NCI-H1048 (cell line): ENCODE measurements around the gene ADAM15.

Source experiments
- DNase-seq: peaks from one replicate; lab custom pipeline; 2025; lab: John Stamatoyannopoulos, UW

ADAM15 gene

GRCh38 chr1:155086856-155087535 is 35.9 kb downstream of the ADAM15 start:
- no peak for DNase-seq

DNA sequence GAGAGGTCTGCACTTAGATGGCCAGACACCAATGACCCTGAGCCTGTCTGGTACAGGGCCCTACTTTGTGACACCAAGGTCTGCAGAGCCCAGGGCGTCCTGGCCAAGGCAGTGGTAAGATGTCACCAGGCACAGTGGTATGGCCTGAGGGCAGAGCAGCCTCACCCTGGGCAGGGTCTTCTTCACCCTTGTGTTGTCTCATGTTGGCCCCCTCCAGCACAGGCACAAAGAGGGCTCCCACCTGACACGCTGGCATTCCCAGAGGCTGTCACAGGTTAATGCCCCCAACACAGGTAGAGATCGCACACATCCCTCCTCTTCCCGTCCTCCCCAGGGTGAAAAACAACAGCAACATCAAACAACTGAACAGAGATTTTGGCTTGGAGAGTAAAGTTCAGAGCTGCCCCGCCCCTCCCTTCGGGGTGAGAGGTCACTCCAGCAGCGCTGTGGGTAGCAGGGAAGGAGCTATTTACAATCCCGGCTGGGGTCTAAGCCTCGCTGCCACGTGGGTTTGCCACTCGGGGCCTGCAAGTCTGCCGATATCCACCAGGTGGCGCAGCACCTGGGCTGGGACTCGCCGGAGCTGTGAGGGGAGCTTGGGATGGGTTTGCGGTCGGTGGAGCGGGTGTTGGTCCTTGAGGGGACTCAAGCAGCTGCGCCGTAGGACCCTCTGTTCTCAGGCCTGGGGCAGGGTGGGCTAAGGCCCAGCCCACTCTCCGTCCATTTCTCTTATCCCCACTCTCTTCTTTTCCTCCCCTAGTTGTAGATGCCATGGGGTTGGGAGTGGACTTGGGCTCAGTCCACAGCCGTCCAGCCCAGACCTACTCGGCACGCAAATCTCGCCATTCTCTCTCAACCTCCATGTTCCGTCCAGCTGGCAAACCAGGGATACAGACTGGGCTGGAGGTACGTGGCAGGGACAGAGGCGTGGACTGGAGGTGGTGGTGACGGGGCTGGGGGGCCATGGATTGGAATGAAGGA is 40.2 kb downstream of the ADAM15 start:
- DNase-seq: peak; percentile 61

- DNase-seq: no peak
Observed at GRCh38 chr1:155092131-155092530, 41.0 kb downstream of the ADAM15 start.

- DNase-seq: no peak
Observed at GRCh38 chr1:155092641-155093040, 41.5 kb downstream of the ADAM15 start.

- DNase-seq: no peak
Observed at GRCh38 chr1:155093911-155094621, 43.0 kb downstream of the ADAM15 start.

GRCh38 chr1:155094622-155094948 is 43.5 kb downstream of the ADAM15 start:
- no peak for DNase-seq

- no peak for DNase-seq
Observed at GRCh38 chr1:155099331-155099730, 48.2 kb downstream of the ADAM15 start.

DNA sequence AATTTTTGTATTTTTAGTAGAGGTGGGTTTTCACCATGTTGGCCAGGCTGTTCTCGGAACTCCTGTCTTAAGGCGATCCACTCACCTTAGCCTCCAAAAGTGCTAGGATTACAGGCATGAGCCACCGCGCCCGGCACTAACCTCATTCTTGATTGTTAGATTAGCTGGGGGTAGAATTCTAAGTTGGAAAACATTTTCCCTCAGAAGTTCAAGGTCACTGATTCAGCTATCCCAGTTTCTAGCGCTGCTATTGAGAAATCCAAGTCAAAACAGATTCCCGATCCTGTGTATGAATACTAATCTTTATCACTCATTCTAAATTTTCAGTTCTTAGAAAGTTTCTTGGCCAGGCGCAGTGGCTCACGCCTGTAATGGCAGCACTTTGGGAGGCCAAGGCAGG is 52.2 kb downstream of the ADAM15 start:
- no peak for DNase-seq

DNA sequence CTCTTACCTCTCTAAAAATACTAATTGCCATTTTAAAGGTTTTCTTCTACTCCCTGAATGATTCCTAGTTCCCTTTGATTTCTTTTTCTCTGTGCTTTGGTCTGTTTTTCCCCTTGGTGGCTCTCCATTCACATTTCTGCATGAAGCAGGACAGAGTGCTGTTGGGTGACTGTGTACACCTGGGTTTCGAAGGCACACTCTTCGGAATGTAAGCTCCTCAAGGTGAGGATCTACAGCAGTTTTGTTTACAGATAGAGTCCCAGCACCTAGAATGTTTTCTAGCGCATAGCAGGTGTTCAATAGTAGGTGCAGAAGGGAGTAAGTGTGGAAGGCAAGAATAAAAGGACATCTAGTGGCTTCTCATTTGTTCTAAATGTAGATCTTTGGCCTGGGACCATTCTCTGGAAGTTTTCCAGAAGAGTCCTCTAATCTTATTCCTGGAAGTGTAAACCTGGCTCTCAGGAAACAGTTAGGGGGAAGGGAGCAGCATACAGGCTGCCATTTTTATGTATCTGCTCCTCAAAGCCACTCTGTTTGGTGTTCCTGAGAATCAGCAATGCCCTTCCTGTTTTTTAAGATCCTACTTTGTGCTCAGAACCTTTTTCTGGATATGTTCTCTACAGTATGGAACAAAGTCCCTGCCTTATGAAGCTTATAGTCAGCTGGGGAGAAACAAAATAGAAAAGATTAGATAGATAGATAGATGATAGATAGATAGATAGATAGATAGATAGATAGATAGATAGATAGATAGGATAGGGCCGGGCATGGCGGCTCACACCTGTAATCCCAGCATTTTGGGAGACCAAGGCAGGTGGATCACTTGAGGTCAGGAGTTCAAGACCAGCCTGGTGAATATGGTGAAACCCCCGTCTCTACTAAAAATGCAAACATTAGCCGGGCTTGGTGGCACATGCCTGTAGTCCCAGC is 53.8 kb downstream of the ADAM15 start:
- no peak for DNase-seq

- DNase-seq: no peak
Observed at GRCh38 chr1:155105604-155106011, 54.5 kb downstream of the ADAM15 start.

- no peak for DNase-seq
Observed at GRCh38 chr1:155106862-155107261, 55.7 kb downstream of the ADAM15 start.

DNA sequence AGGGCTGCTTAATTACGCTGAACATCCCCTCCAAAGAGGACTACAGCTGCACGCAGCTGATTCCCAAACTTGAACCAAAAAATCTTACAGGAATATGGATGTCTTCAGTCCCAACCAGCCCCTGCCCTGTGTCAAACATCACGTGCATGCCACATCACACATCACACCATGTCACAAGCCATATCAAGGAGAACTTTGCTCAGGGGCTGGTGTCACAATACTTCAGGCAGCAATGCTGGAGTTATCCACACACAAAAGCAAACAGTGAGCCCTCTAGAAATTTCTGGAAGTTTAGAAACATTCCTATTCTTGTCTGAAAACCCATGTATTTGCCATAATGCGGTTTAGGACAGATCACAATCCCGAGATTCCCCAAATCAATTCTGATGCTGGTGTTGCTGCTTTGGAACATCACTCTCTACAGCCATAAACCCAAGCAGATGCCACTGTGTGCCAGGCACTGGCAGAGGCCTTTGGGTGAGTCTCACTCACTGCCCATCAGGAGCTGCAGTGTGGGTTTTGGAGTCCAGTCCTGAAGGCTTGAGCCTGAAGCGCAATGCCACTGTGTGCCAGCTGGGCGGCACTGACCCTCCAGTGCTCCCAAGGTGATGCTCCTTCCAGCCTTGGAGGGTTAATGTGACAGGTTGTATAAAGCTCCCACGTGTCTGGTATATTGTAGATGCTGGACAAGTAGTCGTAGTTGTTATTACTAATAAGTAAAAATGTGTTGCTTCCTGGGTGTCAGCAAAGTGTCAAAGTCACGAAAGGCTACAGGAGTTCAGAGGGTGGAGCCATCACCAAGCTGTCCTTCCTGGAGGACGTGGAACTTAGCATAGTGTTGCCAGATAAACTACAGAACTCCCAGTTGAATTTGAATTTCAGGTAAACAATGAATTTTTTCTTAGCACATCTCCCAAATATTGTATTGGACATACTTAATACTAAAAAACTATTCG is 56.5 kb downstream of the ADAM15 start:
- no peak for DNase-seq

GRCh38 chr1:155108296-155108695 is 57.2 kb downstream of the ADAM15 start:
- no peak for DNase-seq

- DNase-seq: no peak
Observed at GRCh38 chr1:155110381-155110780, 59.3 kb downstream of the ADAM15 start.

- DNase-seq: no peak
Observed at GRCh38 chr1:155110826-155111225, 59.7 kb downstream of the ADAM15 start.
